GM10266 (cell line): ENCODE measurements around the gene SEMA7A.

Source experiments
- DNase-seq: peaks from one replicate; pipeline ENCODE4 v3.0.0; 2012; ENCODE audit errors: extremely low spot score
- CTCF ChIP-seq: IDR thresholded peaks from 2 replicates; pipeline ENCODE4 v1.5.1; 2012; ENCODE audit warnings: mild to moderate bottlenecking, low read depth; ENCODE audit not compliant: control insufficient read depth, insufficient read depth; ENCODE audit errors: missing control alignments

SEMA7A gene

DNA sequence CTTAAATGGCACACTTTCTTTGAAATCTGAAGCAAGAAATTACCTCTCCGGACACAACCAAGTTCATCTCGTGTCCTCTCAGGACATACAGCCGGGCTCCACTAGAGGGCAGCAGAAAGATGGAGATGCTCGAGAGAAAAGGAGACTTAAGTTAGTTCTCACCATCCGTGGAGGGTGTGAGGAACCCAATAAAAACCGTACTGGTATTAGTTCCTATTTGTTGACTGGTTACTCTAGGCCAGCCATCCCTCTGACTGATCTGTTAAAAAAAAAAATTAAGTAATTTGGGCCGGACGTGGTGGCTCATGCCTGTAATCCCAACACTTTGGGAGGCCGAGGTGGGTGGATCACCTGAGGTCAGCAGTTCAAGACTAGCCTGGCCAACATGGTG lies 58.5 kb downstream of the SEMA7A start:
- peak; percentile 93 for TF ChIP-seq CTCF
- DNase-seq, result peak; percentile 85

- no peak for TF ChIP-seq CTCF
- no peak for DNase-seq
These were observed 59.0 kb downstream of the SEMA7A start for GRCh38 chr15:74374648-74375302.

- TF ChIP-seq CTCF, result peak; percentile 91
- DNase-seq, result peak; percentile 97
These were observed 59.8 kb downstream of the SEMA7A start for GRCh38 chr15:74373731-74374647.

GRCh38 chr15:74373056-74373650 lies 60.6 kb downstream of the SEMA7A start:
- DNase-seq, result no peak
- TF ChIP-seq CTCF, result no peak

DNA sequence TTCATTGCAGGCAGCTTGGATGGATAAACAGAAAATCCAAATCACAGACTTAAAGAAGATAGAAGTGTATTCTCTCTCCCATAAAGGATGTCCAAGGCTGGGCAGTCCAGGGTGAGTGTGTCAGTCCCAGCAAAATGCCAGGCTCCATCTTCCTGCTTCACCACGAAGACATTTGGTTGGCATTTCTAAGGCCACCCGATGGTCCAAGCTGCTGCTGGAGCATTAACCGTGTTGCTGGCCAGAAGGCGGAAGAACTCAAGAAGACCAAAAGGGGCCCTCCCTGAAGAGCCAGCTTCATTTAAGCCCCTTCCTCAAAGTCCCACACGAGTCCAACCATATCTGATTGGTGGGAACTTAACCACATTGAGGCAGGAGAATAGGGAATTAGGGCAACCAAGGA lies 63.3 kb downstream of the SEMA7A start:
- DNase-seq, result no peak
- TF ChIP-seq CTCF, result no peak

- no peak for DNase-seq
- TF ChIP-seq CTCF, result no peak
These were observed 64.0 kb downstream of the SEMA7A start for GRCh38 chr15:74369756-74370155.

DNA sequence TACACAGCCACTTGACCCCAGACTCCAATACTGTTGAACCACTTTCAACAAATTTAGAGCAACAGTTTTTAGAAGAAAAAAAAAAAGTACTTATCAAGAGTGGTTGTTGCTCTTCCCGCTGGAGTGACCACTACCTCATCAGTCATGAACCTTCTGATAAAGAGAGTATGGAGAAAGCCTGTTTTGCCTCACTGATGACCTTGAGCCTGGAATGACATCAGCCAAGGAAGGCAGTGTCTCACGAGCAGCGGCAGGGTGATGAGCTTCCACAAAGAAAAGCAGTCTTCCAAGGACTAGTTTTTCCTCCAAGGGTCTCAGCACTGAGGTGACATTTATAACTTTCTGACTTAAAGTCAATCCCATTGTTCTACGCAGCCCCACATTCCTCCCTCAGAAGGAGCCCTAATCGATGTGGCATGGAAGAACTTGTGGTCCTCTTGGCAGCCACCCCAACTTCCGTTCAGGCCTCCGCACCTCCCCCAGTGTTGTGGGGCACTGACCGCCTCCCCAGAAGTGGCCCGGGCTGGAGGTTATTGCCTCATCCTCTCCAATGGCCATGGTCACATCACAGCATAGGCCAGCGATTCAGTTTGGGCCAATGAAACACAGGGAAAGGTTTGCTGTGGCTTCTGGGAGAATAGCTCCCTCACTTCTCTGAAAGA lies 64.5 kb downstream of the SEMA7A start:
- no peak for DNase-seq
- no peak for TF ChIP-seq CTCF
